Nephron (organoid): Measurements from ENCODE around the gene ZNF326.

Experiments used
- H3K27ac Mint-ChIP-seq, 3 experiments: 2 replicates each; pipeline ENCODE4 v1.8.0; 2020; ENCODE audit warnings: mixed read lengths in 3 of 3, mild to moderate bottlenecking in 2 of 3, moderate library complexity in 1 of 3
- H3K27me3 Mint-ChIP-seq: 2 replicates; pipeline ENCODE4 v1.8.0; 2021; ENCODE audit warnings: low read depth, mild to moderate bottlenecking, moderate library complexity, mixed read lengths
- H3K36me3 Mint-ChIP-seq: 2 replicates; pipeline ENCODE4 v1.8.0; 2020; ENCODE audit warnings: low read depth, mixed read lengths
- H3K4me1 Mint-ChIP-seq: 2 replicates; pipeline ENCODE4 v1.8.0; 2020; ENCODE audit warnings: mixed read lengths
- H3K4me3 Mint-ChIP-seq, 3 experiments: 2 replicates each; pipeline ENCODE4 v1.8.0; 2020; ENCODE audit warnings: mild to moderate bottlenecking in 3 of 3, mixed read lengths in 3 of 3, moderate library complexity in 2 of 3
- H3K9me3 Mint-ChIP-seq: 2 replicates; pipeline ENCODE4 v1.8.0; 2020; ENCODE audit warnings: mixed read lengths
- TF ChIP-seq, protein P1 (sequence below), 3 experiments: fragments of 200-600 bp; sonication (generic); IDR thresholded peaks; one replicate each; pipeline ENCODE4 v1.5.0; 2021; ENCODE audit warnings: antibody characterized with exemption in 3 of 3; ENCODE audit not compliant: unreplicated experiment in 3 of 3

Gene ZNF326

DNA sequence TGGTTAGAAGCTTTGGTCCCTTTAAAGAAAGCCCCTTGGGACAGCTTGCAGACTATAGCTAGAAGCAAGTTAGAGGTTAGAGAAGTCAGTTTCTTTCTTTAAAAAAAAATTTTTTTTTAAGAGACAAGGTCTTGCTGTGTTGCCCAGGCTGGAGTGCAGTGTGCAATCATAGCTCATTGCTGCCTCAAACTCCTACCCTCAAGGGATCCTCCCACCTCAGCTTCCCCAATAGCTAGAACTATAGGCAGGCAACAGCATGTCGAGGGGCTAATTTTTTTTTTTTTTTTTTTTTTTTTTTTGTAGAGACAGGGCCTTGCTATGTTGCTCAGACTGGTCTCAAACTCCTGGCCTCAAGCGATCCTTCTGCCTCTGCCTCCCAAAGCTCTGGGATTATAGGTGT lies 44.2 kb upstream of the ZNF326 start:
- Mint-ChIP-seq H3K9me3 (no peaks in the 10 kb centered on the region), H3K27ac (no peak overlapping the region), H3K4me3 (no peak overlapping the region), H3K4me1 (no peaks in the 10 kb centered on the region), H3K27me3 (peaks cover 3% of the 10 kb centered on the region), H3K36me3 (no peaks in the 10 kb centered on the region)
- TF ChIP-seq, protein P1, sequence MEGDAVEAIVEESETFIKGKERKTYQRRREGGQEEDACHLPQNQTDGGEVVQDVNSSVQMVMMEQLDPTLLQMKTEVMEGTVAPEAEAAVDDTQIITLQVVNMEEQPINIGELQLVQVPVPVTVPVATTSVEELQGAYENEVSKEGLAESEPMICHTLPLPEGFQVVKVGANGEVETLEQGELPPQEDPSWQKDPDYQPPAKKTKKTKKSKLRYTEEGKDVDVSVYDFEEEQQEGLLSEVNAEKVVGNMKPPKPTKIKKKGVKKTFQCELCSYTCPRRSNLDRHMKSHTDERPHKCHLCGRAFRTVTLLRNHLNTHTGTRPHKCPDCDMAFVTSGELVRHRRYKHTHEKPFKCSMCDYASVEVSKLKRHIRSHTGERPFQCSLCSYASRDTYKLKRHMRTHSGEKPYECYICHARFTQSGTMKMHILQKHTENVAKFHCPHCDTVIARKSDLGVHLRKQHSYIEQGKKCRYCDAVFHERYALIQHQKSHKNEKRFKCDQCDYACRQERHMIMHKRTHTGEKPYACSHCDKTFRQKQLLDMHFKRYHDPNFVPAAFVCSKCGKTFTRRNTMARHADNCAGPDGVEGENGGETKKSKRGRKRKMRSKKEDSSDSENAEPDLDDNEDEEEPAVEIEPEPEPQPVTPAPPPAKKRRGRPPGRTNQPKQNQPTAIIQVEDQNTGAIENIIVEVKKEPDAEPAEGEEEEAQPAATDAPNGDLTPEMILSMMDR (IDR thresholded peaks at IDR 0.05; ENCODE audit: unreplicated experiment in 3 of 3): no peak

DNA sequence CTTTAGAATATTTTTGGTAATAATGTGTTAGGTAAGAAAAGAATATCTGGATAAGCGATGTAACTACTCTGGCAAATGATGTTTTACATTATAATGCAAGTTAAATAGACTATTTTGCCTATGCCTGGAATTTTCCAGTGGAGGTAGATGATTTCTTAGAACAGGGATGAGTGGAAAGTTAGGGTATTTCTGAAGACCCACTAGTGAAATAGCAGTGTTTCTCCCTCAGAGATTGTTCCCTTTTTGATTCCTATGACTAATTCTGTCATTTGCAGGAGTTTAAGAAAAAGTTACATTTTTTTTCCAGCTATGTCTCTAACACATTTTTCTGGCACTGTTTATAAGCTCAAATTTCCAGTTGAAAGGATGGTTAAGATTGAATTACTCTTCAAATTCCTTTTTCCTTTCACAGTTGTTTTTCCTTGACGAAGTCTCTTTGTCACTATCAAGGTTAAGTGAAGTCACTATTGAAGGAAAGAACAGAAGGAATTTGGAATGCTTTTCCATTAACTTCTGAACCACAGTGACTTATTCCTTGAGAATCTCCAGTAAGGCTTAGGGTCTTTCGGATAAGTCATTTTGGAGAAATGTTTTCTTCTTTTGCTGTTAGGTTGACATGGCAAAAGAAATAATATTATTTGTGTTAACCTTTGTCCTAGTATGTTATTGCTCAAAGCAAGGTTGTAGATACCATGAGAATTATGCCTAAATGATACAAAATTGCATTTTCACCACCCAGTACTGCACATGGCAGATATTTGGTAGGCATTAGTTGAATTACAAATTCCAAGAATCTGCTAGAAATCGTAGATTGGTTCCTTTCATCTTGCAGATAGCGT lies 42.9 kb upstream of the ZNF326 start:
- Mint-ChIP-seq H3K27me3 (peaks cover 3% of the 10 kb centered on the region), H3K4me1 (peaks cover under 1% of the 10 kb centered on the region), H3K4me3 (no peak overlapping the region), H3K9me3 (no peaks in the 10 kb centered on the region), H3K36me3 (no peaks in the 10 kb centered on the region), H3K27ac (no peak overlapping the region)
- TF ChIP-seq, protein P1 (IDR thresholded peaks at IDR 0.05; ENCODE audit: unreplicated experiment in 3 of 3): no peak

DNA sequence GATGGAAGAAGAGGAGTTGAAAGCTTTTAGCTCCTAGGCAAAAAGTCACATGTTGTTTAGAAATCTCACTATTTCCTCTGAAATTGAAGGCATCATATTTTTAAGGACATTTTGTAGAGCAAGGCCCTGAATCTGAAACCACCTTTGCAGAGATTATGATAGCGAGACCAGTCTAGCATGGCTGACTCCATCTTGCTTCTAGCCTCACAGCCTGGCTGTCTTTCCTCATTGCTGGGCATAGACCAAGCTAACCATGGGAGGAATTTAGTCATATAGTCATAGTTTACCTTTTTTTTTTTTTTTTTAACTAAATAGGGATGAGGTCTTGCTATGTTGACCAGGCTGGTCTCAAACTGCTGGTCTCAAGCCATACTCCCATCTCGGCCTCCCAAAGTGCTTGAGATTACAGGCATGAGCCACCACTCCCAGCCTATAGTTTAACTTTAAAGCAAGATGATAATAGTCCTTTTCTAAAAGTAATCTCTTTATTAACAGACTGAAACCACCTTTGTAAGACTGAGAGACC lies 42.2 kb upstream of the ZNF326 start:
- TF ChIP-seq, protein P1 (IDR thresholded peaks at IDR 0.05; ENCODE audit: unreplicated experiment in 3 of 3): no peak
- Mint-ChIP-seq H3K36me3 (no peaks in the 10 kb centered on the region), H3K27ac (no peak overlapping the region), H3K27me3 (peaks cover 3% of the 10 kb centered on the region), H3K4me1 (peaks cover 5% of the 10 kb centered on the region), H3K9me3 (no peaks in the 10 kb centered on the region), H3K4me3 (no peak overlapping the region)

DNA sequence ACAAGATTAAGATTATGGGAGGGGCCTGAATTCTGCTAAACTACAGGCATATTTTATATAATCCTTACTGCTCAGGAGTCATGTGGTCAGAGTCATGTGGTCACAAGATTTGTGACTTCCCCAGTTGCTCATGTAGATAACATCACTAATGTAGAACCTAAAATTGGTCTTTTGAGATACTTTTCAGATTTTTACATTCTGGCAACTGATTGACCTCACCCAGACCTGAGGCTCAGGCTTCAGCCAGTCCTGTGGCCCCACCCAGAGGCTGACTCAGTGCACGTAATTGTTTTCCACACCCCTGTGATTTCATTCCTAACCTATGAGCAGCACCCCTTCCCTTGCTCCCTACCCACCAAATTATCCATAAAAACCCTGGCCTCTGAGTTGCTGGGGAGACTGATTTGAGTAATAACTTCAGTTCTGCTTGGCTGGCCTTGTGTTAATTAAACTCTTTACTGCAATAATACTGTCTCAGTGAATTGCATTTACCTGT lies 41.7 kb upstream of the ZNF326 start:
- Mint-ChIP-seq H3K27me3 (no peaks in the 10 kb centered on the region), H3K9me3 (no peaks in the 10 kb centered on the region), H3K4me1 (peaks cover 5% of the 10 kb centered on the region), H3K36me3 (no peaks in the 10 kb centered on the region), H3K27ac (peak overlapping the region in 1 of 3 experiments; percentile 78), H3K4me3 (no peak overlapping the region)
- TF ChIP-seq, protein P1 (IDR thresholded peaks at IDR 0.05; ENCODE audit: unreplicated experiment in 3 of 3): no peak

DNA sequence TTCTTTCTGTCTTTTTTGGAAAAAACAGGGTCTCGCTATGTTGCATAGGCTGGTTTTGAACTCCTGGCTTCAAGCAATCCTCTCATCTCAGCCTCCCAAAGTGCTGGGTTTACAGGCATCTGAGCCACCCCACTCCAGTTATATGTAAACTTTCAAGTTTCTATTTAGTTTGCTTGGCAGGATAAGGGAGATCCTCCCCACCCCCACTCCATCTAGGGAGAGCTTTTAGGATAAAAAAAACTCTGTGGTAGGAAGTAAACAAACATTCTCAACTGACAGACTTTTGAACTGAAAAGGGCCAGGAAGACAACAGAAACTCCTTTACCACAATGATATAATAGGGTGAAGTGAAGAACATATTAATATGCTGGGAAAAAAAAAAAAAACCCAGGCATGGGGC lies 41.0 kb upstream of the ZNF326 start:
- Mint-ChIP-seq H3K4me3 (no peak overlapping the region), H3K27me3 (no peaks in the 10 kb centered on the region), H3K36me3 (no peaks in the 10 kb centered on the region), H3K9me3 (no peaks in the 10 kb centered on the region), H3K4me1 (peaks cover 5% of the 10 kb centered on the region), H3K27ac (no peak overlapping the region)
- TF ChIP-seq, protein P1 (IDR thresholded peaks at IDR 0.05; ENCODE audit: unreplicated experiment in 3 of 3): no peak
